Adipocyte (in vitro differentiated cells): ENCODE results near the gene DLGAP4.

Experiments used
- DNase-seq: peaks from one replicate; pipeline ENCODE4 v3.0.0-alpha.2; 2015; ENCODE audit warnings: low read depth
- H3K27me3 ChIP-seq: replicated peaks from 2 replicates; pipeline ENCODE4 v1.7.0; 2013; ENCODE audit warnings: mild to moderate bottlenecking, low read length, moderate library complexity; ENCODE audit not compliant: control insufficient read depth, insufficient read depth
- H3K36me3 ChIP-seq: 2 replicates; pipeline ENCODE4 v1.7.0; 2013; ENCODE audit warnings: low read length, mild to moderate bottlenecking, moderate library complexity; ENCODE audit not compliant: control insufficient read depth, insufficient read depth, severe bottlenecking
- H3K4me1 ChIP-seq: 2 replicates; pipeline ENCODE4 v1.7.0; 2013; ENCODE audit warnings: mild to moderate bottlenecking, low read length, moderate library complexity; ENCODE audit not compliant: control insufficient read depth, insufficient read depth
- H3K4me3 ChIP-seq: 2 replicates; pipeline ENCODE4 v1.7.0; 2013; ENCODE audit warnings: mild to moderate bottlenecking, low read length, moderate library complexity
- H3K9ac ChIP-seq: 2 replicates; pipeline ENCODE4 v1.7.0; 2013; ENCODE audit warnings: mild to moderate bottlenecking, low read length, moderate library complexity
- H3K9me3 ChIP-seq: 2 replicates; pipeline ENCODE4 v1.7.0; 2013; ENCODE audit warnings: mild to moderate bottlenecking, low read length, moderate library complexity; ENCODE audit not compliant: control insufficient read depth

DLGAP4 gene

DNA sequence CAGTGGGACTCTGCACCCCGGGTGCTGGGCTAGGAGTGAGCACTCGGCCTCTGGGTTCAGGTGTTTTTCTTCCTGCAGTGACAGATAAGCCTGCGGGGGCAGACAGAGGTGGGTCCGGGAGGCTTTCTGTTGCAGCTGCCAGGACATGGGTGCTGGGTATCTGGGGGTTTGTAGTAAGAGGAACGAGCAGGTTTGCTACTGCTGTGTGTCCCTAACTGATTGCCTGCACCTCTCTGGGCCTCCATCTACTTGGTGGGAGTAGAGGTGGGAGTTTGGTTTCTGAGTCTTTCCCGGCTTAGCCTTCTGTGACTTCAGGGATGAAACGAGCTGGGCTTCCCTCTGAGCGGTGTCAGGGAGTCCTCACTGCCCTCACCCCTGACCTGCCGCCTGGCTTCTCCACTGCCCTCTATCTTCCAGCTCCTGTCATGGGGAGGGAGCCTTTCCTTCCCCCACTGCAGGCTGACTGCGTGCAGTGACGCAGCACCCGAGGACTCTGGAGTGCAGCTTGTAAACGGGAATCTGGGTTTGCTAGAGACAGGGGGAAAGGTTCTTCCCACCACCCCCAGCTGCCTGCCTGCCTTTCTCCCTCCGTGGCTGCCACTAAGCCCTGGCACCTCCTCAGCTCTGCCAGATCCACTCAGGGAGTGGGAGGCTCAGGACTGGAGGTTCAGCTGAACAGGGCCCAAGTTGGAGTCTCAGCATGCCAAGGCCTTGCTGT lies 6.7 kb downstream of the DLGAP4 start:
- Histone ChIP-seq H3K9ac (no peak overlapping the region), H3K4me1 (no peaks in the 10 kb centered on the region), H3K27me3 (peaks cover 70% of the 10 kb centered on the region), H3K9me3 (no peaks in the 10 kb centered on the region), H3K4me3 (no peak overlapping the region), H3K36me3 (no peaks in the 10 kb centered on the region)
- no peak for DNase-seq

DNA sequence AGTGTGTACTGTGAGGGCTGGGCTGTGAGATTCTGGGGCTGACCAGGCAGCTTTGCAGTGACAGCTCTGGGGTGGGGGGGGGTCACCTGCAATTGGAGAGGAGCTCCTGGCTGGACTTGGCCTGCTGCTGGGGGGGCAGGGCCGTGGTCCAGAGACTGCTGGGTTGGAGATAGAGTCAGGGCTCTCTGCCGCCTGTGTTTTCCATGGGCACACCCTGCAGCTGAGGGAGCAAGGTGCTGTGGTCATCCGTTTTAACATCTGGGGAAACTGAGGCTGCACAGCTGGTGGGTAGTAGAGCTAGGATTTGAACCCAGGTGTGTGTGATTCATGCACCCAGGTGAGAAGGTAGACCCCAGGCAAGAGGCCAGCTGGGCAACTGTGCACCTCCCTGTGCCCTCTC lies 7.3 kb downstream of the DLGAP4 start:
- no peaks in the 10 kb centered on the region for H3K36me3 ChIP-seq
- H3K4me3 ChIP-seq = no peak overlapping the region
- no peaks in the 10 kb centered on the region for H3K4me1 ChIP-seq
- H3K27me3 ChIP-seq = peaks cover 64% of the 10 kb centered on the region
- no peak overlapping the region for H3K9ac ChIP-seq
- no peak for DNase-seq
- H3K9me3 ChIP-seq = no peaks in the 10 kb centered on the region

DNA sequence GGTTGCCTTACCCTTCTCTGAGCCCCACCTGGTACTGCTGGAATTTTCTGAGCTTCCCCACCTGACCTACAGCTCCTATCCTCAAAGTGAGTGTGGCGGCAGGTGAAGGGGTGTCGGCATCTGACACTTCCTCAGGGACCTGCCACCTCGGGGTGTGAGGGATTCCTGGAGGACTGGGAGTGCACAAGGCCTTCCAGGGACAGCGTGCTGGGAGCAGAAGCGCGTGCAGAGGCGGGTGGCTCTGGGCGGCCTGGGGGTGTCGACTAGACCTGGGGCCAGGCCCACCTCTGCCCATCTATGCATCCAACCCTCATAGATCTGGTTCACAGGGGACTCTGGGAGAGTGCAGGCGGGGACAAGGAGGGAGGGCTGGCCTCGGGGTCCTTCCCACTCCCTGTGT lies 7.8 kb downstream of the DLGAP4 start:
- no peak for DNase-seq
- Histone ChIP-seq H3K9ac (no peak overlapping the region), H3K9me3 (no peaks in the 10 kb centered on the region), H3K4me3 (no peak overlapping the region), H3K27me3 (peaks cover 62% of the 10 kb centered on the region), H3K36me3 (no peaks in the 10 kb centered on the region), H3K4me1 (no peaks in the 10 kb centered on the region)

DNA sequence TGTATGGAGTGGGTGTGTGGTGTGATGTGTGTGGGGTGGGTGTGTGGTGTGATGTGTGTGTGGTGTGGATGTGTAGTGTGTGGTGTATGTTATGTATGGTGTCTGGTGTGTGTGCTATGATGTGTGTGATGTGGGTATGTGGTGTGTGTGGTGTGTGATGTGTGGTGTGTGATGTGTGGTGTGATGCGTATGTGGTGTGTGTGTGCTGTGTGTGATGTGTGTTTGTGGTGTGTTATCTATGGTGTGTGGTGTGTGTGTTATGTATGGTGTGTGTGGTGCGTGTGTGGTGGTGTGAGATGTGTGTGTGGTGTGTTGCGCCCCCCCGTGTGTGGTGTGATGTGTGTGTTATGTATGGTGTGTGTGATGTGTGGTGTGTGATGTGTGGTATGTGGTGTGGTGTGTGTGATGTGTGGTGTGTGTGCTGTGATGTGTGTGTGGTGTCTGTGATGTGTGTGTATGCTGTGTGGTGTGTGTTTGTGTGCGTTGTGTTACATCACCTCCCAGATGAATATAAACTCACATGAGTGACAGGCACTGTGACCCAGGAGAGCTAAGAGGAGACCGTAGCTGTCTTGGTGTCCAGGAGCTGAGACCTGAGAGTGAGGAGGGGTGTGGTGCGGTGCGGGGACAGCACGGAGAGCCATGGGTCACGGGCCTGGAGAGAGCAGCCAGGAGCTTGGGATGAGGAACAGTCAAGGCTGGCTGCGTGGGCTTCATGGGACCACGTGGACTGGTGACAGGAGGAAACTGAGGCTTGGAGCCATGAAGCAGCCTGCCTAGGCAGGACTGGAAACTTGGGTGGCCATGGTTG lies 8.8 kb downstream of the DLGAP4 start:
- H3K9ac ChIP-seq = no peak overlapping the region
- H3K4me1 ChIP-seq = no peaks in the 10 kb centered on the region
- no peak overlapping the region for H3K4me3 ChIP-seq
- no peaks in the 10 kb centered on the region for H3K36me3 ChIP-seq
- DNase-seq = no peak
- H3K27me3 ChIP-seq = peaks cover 60% of the 10 kb centered on the region
- no peaks in the 10 kb centered on the region for H3K9me3 ChIP-seq

DNA sequence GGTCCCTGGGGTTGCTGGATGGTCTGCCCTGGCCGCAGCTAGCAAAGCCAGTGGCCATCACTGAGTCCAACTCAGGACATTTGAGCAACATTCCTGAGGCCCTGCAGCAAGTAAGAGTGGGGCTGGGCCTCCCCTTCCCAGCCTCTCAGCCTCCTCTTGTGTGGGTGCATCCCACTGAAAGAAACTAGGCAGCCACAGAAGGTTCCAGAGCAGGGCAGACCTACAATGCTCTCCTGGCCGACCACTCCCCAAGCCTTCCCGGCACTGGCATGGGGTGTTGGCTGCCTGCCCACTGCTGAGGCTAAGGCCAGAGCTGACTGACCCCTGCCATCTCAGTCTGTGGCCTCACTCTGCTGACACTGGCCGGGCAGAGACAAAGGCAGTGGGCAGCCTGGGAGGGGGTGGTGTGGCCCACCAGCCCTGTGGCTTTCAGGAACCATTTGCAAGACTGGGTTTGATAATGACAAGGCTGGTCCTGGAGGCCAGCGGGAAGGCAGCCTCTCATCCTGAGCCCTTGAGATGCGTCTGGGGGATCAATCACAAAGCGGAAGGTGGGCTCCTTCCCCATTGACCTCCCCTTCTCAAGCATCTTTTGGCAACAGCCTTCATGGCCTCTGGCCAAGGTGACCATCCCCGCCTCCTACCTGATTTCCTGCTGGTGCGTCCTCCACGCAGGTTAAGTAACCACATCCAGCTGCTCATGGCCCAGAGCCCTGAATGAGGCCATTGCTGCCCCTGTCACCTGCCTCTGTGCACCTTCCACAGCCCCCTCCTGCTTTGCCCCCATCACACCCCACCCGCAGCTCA lies 9.6 kb downstream of the DLGAP4 start:
- no peak for DNase-seq

DNA sequence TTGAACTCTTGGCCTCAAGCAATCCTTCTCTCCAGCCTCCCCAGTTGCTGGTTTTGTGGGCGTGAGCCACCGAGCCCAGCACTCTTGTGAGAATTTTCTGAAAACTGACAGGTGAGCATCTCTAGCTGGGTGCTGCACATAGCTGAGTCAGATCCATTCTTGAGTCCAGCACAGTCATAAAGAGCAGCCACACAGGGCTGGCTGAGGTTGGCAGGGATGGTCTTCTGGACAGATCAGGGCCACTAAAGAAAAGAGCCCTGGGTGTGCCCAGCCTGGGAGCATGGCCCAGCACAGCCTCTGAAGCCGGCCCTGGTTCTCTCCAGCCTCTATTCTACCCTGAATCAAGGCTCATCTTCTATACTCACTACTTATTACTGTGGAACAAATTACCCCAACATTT lies 11.5 kb downstream of the DLGAP4 start:
- Histone ChIP-seq H3K27me3 (peaks cover 57% of the 10 kb centered on the region), H3K9ac (no peak overlapping the region), H3K36me3 (no peaks in the 10 kb centered on the region), H3K4me3 (no peak overlapping the region), H3K9me3 (no peaks in the 10 kb centered on the region), H3K4me1 (no peaks in the 10 kb centered on the region)
- DNase-seq = no peak

More for the DNA sequence above, 9.6 kb downstream of the DLGAP4 start:
- no peaks in the 10 kb centered on the region for H3K9me3 ChIP-seq
- H3K4me1 ChIP-seq = no peaks in the 10 kb centered on the region
- H3K36me3 ChIP-seq = no peaks in the 10 kb centered on the region
- H3K9ac ChIP-seq = no peak overlapping the region
- peaks cover 55% of the 10 kb centered on the region for H3K27me3 ChIP-seq
- no peak overlapping the region for H3K4me3 ChIP-seq

DNA sequence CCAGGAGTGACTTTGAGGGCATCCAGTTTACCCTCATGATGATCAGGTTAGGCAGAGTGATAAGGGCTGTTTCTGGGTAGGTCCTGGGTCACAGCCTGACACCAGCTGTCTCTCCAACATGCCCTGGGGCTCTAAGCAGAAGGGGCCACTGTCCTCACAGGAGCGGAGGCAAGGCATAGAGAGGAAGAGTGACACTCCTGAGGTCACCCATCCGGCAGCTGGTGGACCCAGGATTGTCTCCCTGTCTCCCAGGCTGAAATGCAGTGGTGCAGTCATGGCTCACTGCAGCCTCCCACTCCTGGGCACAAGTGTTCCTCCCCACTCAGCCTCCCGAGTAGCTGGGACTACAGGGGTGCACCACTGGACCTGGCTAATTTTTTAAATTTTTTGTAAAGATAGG lies 12.0 kb downstream of the DLGAP4 start:
- Histone ChIP-seq H3K27me3 (peaks cover 54% of the 10 kb centered on the region), H3K4me3 (no peak overlapping the region), H3K4me1 (no peaks in the 10 kb centered on the region), H3K36me3 (no peaks in the 10 kb centered on the region), H3K9ac (no peak overlapping the region), H3K9me3 (peaks cover under 1% of the 10 kb centered on the region)
- DNase-seq = no peak

DNA sequence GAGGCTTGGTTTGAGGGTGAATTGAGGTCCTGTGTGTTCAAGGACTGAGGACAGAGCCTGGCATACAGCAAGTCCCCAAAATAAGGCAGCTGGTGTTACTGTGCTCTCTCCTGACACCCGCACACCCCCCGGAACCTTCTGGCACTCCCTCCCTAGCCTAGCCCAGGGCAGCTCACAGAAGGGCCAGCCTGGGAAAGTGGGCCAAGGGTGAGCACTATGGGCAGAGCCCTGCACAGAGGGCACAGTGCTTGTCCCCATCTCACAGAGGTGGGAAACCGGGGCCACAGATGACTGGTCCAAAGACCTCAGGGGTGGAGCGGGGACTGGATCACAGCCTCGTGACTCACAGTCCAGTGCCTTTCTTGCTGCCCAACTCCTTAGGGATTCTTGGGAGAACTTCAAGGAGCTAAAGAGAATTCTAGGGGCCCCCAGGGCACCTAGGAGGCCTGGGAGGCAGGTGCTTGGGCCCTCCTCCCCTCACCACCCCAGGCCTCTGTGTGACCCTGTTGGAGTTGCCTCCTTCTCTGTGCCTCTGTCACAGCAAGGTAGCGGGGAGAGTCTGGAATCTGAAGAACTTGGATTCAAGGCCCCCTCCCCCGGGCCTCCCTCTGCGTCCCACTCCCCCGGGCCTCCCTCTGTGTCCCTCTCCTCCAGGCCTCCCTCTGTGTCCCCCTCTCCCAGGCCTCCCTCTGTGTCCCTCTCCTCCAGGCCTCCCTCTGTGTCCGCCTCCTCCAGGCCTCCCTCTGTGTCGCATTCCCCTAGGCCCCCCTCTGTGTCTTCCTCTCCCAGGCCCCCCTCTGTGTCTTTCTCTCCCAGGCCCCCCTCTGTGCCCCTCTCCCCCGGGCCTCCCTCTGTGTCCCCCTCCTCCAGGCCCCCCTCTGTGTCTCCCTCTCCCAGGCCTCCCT lies 13.5 kb downstream of the DLGAP4 start:
- DNase-seq = no peak
- no peaks in the 10 kb centered on the region for H3K4me1 ChIP-seq
- H3K4me3 ChIP-seq = no peak overlapping the region
- no peaks in the 10 kb centered on the region for H3K36me3 ChIP-seq
- H3K9me3 ChIP-seq = peaks cover 11% of the 10 kb centered on the region
- H3K27me3 ChIP-seq = peaks cover 45% of the 10 kb centered on the region
- H3K9ac ChIP-seq = no peak overlapping the region

DNA sequence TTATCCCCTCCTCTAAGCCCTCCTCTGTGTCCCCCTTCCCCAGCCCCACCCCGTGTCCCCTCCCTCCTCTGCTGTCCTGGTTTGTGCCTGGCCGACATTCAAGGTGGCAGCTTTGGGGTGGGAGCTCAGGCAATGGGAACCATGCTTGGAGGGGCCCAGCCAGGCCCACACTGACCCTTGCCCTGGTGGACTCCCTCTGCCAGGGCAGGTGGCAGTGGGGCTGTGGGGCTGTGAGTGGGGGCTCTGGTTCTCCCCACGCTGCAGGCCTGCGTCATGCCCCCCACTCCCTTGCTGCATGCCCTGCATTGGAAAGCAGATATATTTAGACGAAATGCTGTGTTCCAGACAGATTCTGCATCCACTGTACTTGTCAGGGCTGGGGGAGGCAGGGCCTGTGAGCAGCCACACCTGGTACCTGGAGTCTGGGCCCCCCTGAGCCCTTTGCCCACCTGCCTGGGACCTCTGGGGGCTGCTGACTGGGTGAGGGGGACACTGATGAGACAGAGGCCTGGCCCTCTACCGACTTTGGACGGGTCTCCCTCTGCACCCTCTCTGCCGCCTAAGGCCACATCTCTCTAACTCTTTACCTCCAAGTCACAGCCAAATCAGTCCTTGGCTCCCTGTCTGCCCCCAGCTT lies 14.2 kb downstream of the DLGAP4 start:
- Histone ChIP-seq H3K27me3 (peaks cover 38% of the 10 kb centered on the region), H3K36me3 (no peaks in the 10 kb centered on the region), H3K9me3 (peaks cover 19% of the 10 kb centered on the region), H3K4me1 (no peaks in the 10 kb centered on the region), H3K9ac (no peak overlapping the region), H3K4me3 (no peak overlapping the region)
- DNase-seq = no peak

DNA sequence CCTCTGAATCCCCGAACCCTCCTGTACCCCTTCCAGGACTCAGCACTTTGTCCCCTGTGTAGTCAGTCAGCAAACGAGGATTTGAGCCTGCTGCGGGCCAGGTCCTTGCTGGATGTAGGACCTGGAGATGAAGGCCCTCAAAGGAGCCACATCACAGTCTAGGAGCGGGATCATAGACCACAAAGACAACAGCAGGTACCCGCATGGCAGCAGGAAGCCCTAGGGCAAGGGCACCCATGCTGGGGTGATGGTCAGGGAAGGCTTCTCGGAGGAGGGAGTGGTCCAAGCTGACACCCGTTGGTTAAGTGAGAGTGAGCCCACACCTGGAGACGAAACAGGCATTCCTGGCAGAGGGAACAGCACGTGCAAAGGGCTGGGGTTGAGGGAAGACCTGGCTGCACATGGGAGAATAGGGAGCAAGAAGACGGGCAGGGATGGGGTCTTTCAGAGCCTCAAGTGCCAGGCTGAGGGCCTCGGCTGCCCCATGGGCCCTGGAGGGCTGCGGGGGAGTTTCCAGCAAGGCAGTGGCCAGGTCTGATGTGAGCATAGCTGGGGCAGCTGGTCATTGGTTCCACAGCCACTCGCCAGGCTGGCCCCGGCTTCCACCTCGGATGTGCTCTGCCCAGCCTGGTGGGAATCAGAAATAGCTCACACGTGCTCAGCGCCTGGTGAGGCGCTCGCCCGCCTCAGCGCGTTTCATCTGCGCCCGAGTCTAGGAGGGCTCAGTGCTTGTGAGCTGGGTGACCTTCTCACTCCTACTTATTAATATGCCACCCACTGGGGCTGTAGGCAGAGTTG lies 15.0 kb downstream of the DLGAP4 start:
- Histone ChIP-seq H3K4me1 (no peaks in the 10 kb centered on the region), H3K4me3 (no peak overlapping the region), H3K27me3 (peaks cover 33% of the 10 kb centered on the region), H3K9ac (no peak overlapping the region), H3K9me3 (peaks cover 24% of the 10 kb centered on the region), H3K36me3 (no peaks in the 10 kb centered on the region)
- no peak for DNase-seq
